ENCODE data around the gene SLC35G2. TPM values are rescaled to one million over a fixed set of nuclear protein-coding genes. Genes with fewer than 3 reads are reported as not detected.
A peak's percentile ranks its signal among the peaks of the same experiment; 100 is the strongest.

SLC35G2 gene
- total and polyA plus RNA-seq, 2 of the 4 experiments (the other 2 are of a cell fraction), result 6.6 to 7.0 TPM

GRCh38 chr3:136817448-136817847, 1.5 kb upstream of the SLC35G2 start:
- H3K27ac ChIP-seq (ENCODE audit: insufficient read depth, low read length), result no peak overlapping the region
- in situ Hi-C loops (cut with MboI; ENCODE audit: low sequenced_read_pairs), result no loop called here
- no TSS peak for BruUV-seq (replicated peaks)
- H3K27me3 ChIP-seq (ENCODE audit: control insufficient read depth, insufficient read depth, low read length), result no peaks in the 10 kb centered on the region
- no peak overlapping the region for H3K4ac ChIP-seq (ENCODE audit: low read depth, low read length)
- H3K9ac ChIP-seq (ENCODE audit: low read depth, low read length), result no peak overlapping the region
- peak; percentile 91 for TF ChIP-seq MAFK (IDR thresholded peaks at IDR 0.05; ENCODE audit: low read depth, low read length)
- no peak for TF ChIP-seq RCOR1 (IDR thresholded peaks at IDR 0.05; ENCODE audit: insufficient replicate concordance, low read length)
- H3K56ac ChIP-seq (ENCODE audit: extremely low read depth, insufficient read depth, low read length), result no peak overlapping the region
- peaks cover 4% of the 10 kb centered on the region for H3K4me1 ChIP-seq (ENCODE audit: control insufficient read depth, insufficient read depth, low read length)
- H2AK9ac ChIP-seq (replicated peaks; ENCODE audit: low read depth, low read length, poor library complexity), result no peak overlapping the region
- dilution Hi-C loops (cut with HindIII; ENCODE audit: low sequenced_read_pairs, unreplicated experiment), result no loop called here
- H3K9me1 ChIP-seq (ENCODE audit: insufficient read depth, low read length), result 0 out of 2 replicates have a peak, but pooled peaks cover 10% of the 10 kb centered on the region
- no peak overlapping the region for H4K5ac ChIP-seq (ENCODE audit: low read depth, low read length)
- 0 out of 2 replicates have a peak overlapping the region, but pooled peaks have one; percentile 13 for H2AK5ac ChIP-seq (ENCODE audit: low read depth, low read length)
- H3K14ac ChIP-seq (replicated peaks; ENCODE audit: low read depth, low read length), result no peak overlapping the region
- H2BK15ac ChIP-seq (ENCODE audit: low read depth, low read length), result peak overlapping the region; percentile 42; the same call in 1 of the 3 replicates
- no peak overlapping the region for H2AFZ ChIP-seq (replicated peaks; ENCODE audit: low read length, poor library complexity)
- no peak overlapping the region for H2BK5ac ChIP-seq (ENCODE audit: low read depth, low read length, poor library complexity, severe bottlenecking)
- H3K4me3 ChIP-seq (ENCODE audit: insufficient read depth, low read depth, low read length), result no peak overlapping the region
- no peak overlapping the region for H2BK120ac ChIP-seq (ENCODE audit: low read depth, low read length)
- WGBS, 2 experiments (ENCODE audit: extremely low coverage in 2 of 2, insufficient read length in 1 of 2), result no CpG with 5 or more reads among the region's 1 CpG
- H3K79me1 ChIP-seq (ENCODE audit: low read depth in 1 of 2, low read length in 2 of 2), result peaks cover 5 to 19% of the 10 kb centered on the region in 2 experiments
- intact Hi-C loops (cut with micrococcal nuclease), result no loop called here
- no peak overlapping the region for H3K18ac ChIP-seq (ENCODE audit: low read depth, low read length)
- H3K36me3 ChIP-seq (ENCODE audit: control insufficient read depth, insufficient read depth, low read length), result no peaks in the 10 kb centered on the region
- CTCF ChIA-PET, result no interaction called here
- POLR2A ChIA-PET (ENCODE audit: unreplicated experiment), result no interaction called here
- no peak overlapping the region for H3K4me2 ChIP-seq (ENCODE audit: low read depth, low read length)
- no peak overlapping the region for H4K8ac ChIP-seq (ENCODE audit: low read depth in 2 of 2, low read length in 2 of 2)
- H2BK20ac ChIP-seq (ENCODE audit: low read depth, low read length), result peak overlapping the region; percentile 2; the same call in 1 of the 2 replicates
- DNase-seq, result peak; percentile 47
- peaks cover 11% of the 10 kb centered on the region for H4K20me1 ChIP-seq (ENCODE audit: insufficient read depth, low read length)
- H3K9me3 ChIP-seq (ENCODE audit: control insufficient read depth, insufficient read depth, low read length), result no peaks in the 10 kb centered on the region
- H3K23ac ChIP-seq (ENCODE audit: low read depth, low read length), result no peak overlapping the region
- no peak overlapping the region for H4K91ac ChIP-seq (ENCODE audit: insufficient read depth, low read depth, low read length)
- no peak for ATAC-seq (ENCODE audit: low read depth)

All from IMR-90 (cell line).